NOMO-1 (cell line): Measurements from ENCODE around the gene ZNF212.

Experiments used
- DNase-seq, 2 experiments: peaks; one replicate each; lab custom pipeline; 2025; ENCODE audit not compliant: unreplicated experiment in 2 of 2; lab: John Stamatoyannopoulos, UW

Gene ZNF212

GRCh38 chr7:149284850-149285585 is 45.6 kb downstream of the ZNF212 start:
- no peak for DNase-seq

- no peak for DNase-seq
These were observed 46.2 kb downstream of the ZNF212 start for GRCh38 chr7:149285603-149286002.

DNA sequence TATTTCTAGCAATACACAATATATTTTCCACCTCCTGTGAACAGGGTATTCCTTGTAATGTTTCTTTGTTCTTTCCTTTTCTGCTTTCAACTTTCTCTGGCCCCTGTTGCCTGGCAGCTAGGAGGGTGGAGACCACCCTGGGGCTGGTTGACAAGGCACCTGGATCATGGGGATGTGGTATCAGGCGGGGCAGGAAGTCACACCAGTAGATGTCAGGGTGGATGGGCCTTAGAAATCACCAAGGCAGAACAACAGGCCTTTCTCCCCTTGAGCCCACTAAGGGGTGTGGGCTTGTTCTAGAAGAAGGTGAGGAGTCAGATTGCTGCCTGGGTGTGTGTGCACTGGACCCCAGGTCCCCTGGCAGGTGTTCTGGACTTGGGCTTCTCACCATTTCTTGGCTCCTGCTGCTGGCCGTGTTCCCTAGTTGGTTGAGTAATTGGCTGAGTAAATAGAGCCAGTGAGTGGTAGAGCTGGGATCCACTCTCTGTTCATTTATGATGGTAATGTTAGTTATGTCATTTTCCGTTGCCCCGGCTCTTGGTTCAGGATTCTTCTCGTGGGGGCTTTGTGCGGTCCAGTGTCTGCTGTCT is 47.5 kb downstream of the ZNF212 start:
- no peak for DNase-seq

GRCh38 chr7:149287622-149288021 is 48.2 kb downstream of the ZNF212 start:
- DNase-seq = no peak

GRCh38 chr7:149289262-149289661 is 49.8 kb downstream of the ZNF212 start:
- DNase-seq = no peak

DNA sequence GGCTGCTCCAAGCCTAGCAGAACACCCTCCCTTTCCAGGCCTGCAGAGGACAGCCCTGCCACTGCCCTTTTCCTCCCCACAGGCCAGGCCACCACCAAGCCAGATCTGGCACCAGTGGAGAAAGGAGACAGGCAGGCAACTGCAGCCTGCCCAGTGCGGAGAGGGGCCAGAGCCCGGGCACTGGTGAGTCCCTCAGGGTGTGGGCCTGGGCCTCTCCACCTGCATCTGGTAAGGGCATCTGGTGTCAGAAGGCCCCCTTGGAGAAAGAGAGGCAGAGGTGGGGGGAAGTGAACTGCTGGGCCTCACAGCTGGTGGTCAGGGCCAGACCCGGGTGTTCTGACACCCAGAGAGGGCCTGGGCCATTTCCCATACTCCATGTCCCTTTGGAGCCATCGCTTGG is 50.4 kb downstream of the ZNF212 start:
- DNase-seq = no peak

DNA sequence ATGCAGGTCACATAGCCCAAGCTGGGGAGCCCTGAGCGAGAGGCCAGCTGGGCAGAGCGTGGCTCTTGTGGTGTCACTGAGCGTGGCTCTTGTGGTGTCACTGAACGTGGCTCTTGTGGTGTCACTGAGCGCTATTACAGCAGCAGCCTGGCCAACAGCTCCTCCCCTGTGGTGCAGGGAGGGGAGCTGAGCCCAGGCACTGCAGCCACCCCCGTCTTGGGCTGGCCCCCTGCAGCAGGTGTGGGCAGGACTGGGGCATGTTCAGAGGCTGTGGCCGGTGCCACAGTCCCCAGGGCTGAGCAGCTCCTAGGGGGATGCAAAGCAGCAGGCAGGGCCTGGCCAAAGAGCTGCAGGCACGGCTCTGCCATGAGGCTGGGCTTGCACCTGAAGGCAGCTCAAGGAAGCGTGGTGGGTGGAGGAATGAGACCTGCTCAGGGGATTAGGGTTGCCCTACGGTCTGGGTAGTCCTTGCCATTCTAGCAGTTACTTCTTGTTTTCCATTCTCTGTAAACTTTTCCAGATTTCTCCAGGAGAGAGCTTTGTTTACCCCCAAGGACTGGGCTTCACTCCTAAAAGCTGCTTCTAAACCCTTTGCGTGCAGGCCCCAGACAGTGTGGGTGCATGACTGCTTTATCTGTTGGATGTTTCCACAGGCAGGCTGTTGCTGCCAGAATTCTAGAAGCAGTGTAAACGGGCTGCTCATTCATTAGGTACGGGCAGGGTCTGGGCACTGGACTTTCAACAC is 51.8 kb downstream of the ZNF212 start:
- no peak for DNase-seq

GRCh38 chr7:149291781-149292461 is 52.5 kb downstream of the ZNF212 start:
- no peak for DNase-seq

DNA sequence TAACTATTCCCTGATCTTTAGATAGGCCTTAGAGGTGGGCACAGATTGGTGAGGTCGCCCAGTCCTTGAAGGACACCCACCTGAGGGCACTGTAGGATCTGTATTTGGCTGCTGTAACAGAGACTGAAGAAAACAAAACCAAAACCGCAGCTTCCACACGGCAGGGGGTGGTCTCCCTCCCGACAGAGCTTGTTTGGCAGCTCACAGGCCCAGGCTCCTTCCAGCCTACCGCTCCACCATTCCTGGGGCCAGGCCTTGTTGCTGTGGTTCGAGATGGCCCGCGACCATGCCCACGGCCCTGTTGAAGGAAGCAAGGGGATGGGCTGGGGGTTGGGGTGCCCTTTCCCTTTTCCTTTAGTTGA is 53.0 kb downstream of the ZNF212 start:
- DNase-seq = no peak

- no peak for DNase-seq
These were observed 53.9 kb downstream of the ZNF212 start for GRCh38 chr7:149293338-149293737.

DNA sequence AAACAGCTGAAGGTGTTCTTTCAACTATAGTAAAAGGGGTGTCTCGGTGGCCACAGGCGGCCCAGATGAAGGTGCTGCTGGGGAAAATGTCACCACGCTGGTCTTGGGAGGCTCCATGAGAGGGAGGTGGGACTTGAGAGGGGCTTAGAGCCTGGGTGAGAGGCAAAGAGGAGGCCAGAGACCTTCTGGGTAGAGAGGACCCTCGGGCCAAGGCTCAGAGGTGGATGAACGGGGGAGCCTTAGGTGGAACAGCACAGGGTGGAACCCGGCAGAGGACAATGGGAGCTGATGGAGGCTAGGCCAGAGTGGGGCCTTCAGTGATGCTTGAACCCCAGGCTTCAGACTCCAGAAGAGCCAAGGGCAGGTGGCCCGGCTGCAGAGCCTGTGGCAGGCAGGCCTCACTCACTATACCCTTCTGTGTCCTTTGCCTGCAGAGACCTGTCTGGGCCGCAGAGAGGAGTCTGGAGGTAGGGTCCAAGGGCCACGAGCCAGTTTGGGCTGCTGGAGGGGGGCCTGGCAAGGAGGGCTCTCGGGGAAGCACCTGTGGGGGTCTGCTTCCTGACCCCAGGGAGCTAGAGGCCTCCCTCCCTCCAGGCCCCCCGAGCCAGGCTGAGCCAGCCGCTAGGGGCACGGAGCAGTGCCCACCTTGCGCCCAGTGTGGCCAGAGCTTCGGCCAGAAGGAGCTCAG is 54.6 kb downstream of the ZNF212 start:
- no peak for DNase-seq

- DNase-seq = no peak
These were observed 55.4 kb downstream of the ZNF212 start for GRCh38 chr7:149294634-149295480.

DNA sequence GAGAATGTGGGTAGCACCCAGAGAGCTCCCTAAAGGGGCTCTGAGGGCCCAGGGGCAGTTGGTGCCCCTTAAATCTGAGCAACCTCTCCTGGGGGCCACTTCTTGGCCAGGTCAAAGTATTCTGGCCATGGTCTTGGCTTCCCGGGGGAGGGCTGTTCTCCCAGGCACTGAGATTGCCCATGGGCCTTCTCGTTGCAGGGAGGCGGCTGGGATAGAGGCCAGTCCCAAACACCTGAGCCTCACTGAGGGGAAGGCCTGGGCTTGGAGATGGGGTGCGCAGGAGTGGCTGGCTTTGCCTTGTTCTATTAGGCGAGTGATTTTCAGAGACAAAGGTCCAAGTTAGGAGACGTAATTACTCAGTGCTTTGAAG is 56.0 kb downstream of the ZNF212 start:
- no peak for DNase-seq

DNA sequence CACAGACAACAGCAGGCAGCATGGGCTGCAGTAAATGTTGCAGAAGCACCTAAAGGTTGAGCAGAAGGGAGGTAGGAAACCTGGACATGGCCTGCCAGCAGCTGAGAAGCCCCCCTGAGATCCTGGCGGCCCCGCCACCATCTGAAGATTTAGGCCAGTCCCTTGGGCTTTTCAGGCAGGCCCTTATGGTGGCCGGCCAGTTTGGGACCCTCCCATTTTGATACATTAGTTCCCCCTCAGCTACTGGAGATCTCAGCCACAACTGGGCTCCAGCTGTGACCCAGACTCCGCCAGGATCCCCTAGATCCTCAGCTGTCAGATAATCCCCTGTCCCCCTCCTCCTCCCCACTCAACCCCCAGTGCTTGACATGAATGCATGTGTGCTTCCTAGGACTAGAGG is 56.9 kb downstream of the ZNF212 start:
- no peak for DNase-seq

DNA sequence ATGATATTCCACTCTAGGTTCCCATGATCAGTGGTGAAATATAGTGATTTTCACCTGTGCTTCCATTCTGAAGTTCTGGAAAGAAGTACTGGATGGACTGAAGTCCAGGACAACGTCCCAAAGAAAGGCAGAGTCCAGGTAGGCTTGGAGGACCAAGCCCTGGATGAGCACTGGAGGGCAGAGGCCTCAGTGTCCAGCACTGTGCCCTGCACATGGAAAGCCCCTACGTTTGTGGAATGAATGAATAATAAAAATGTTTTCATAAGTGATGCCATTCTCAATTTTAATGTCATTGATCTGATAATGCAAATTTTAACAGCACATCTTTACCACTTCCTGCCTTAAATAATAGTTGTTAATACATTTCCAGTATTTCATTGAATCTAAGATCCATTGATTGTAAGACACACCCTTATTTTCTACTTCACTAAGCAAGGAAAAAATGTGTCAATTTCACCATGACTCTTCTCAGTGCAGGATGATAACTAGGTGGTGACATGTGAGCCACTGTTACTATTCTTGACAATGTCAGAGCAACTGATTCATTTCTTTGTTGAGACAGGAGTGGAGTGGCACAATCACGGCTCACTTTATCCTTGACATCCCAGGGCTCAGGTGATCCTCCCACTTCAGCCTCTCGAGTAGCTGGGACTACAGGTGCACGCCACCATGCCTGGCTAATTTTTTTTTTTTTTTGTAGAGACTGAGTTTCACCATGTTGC is 57.7 kb downstream of the ZNF212 start:
- no peak for DNase-seq

- DNase-seq = no peak
These were observed 61.3 kb downstream of the ZNF212 start for GRCh38 chr7:149300620-149301285.

- DNase-seq = no peak
These were observed 62.8 kb downstream of the ZNF212 start for GRCh38 chr7:149302222-149302621.

DNA sequence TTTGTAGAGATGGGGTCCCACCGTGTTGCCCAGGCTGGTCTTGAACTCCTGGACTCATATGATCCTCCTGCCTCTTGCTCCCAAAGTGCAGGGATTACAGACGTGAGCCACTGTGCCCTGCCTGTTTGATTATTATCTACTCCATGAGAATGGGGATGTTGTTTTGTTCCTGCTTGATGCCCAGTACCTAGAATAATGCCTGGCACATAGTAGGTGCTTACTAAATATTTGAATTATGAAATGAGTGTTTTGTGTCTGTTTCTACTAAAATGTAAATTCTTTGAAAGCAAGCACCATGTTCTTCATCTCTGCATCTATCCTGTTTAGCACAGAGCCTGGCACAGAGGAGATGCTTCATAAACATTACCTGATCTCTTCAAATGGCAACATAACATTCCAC is 63.4 kb downstream of the ZNF212 start:
- DNase-seq = no peak

DNA sequence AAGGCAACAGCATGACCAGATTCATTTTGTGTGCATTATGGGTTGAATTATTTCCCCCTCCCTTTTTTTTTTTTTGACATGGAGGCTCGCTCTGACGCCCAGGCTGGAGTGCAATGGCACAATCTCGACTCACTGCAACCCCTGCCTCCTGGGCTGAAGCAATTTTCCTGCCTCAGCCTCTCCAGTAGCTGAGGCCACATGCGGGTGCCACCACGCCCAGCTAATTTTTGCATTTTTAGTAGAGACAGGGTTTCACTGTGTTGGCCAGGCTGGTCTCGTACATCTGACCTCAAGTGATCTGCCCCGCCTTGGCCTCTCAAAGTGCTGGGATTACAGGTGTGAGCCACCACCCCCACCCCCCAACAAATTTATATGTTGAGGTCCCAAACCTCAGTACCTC is 64.6 kb downstream of the ZNF212 start:
- no peak for DNase-seq
